Measurements from ENCODE around the gene UBN2.
"Not testable (repeated sequence)": the region's sequence is repeated elsewhere in the genome, so short reads cannot be mapped to it uniquely, and the experiment has no call there.

GRCh38 chr7:139226988-139227488 is 4.0 kb upstream of the UBN2 start:
- TF ChIP-seq CTCF (IDR thresholded peaks at IDR 0.05 in 8 of 11, conservative IDR thresholded peaks at IDR 0.05 in 3 of 11); POLR2AphosphoS5 (IDR thresholded peaks at IDR 0.05): not testable (repeated sequence)

All from spleen (tissue), 7 donors.